ENCODE measurements around the gene NRG2.

DNA sequence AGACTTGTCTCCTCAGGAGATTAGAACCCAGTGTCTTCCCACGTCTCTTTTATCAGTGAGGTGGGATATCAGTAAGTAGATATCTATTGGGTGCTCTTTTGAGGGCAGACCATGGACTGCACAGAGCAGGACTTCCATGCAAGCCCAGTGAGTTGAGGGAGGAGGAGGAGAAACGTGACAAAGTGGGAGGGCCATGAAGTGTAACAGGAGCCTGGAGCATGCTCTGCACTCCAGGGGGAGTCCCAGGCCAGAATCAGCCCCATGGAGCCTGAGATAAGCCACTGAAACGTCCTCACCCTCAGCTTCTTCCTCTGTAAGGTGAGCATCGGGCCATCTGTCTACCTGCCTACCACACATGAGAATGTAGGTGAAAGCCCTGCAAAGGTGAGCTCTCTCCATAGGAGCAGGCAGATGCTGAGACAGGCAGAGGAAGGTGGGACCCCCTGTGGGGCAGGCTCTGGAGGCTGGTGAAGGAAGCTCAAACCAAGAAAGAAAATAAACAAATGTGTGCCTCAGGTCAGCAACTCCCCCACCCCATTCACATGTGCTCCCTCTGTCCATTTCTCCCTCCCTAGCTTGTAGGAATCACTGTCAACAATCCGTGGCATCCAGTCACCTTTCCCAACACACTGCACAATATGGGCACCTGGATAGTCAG is 87.4 kb downstream of the NRG2 start:
- TF ChIP-seq POLR2A (IDR thresholded peaks at IDR 0.05; ENCODE audit: low read depth, low read length) (no peak), RFX5 (IDR thresholded peaks at IDR 0.05; ENCODE audit: low read depth, low read length) (no peak), MAZ (IDR thresholded peaks at IDR 0.05; ENCODE audit: borderline replicate concordance, low read depth, low read length) (no peak), NFE2L2 (IDR thresholded peaks at IDR 0.05; ENCODE audit: low read depth, low read length) (no peak), BHLHE40 (IDR thresholded peaks at IDR 0.05; ENCODE audit: low read depth, low read length) (no peak), FOS (IDR thresholded peaks at IDR 0.05; ENCODE audit: low read depth, low read length) (no peak), MAFK (IDR thresholded peaks at IDR 0.05; ENCODE audit: low read depth, low read length) (no peak), SMC3 (IDR thresholded peaks at IDR 0.05; ENCODE audit: low read depth, low read length) (no peak), MXI1 (IDR thresholded peaks at IDR 0.05; ENCODE audit: borderline replicate concordance, low read depth, low read length) (no peak), CEBPB (IDR thresholded peaks at IDR 0.05; ENCODE audit: low read depth, low read length) (no peak), RAD21 (IDR thresholded peaks at IDR 0.05; ENCODE audit: low read length) (no peak)
- TF ChIP-seq, protein P1, sequence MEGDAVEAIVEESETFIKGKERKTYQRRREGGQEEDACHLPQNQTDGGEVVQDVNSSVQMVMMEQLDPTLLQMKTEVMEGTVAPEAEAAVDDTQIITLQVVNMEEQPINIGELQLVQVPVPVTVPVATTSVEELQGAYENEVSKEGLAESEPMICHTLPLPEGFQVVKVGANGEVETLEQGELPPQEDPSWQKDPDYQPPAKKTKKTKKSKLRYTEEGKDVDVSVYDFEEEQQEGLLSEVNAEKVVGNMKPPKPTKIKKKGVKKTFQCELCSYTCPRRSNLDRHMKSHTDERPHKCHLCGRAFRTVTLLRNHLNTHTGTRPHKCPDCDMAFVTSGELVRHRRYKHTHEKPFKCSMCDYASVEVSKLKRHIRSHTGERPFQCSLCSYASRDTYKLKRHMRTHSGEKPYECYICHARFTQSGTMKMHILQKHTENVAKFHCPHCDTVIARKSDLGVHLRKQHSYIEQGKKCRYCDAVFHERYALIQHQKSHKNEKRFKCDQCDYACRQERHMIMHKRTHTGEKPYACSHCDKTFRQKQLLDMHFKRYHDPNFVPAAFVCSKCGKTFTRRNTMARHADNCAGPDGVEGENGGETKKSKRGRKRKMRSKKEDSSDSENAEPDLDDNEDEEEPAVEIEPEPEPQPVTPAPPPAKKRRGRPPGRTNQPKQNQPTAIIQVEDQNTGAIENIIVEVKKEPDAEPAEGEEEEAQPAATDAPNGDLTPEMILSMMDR (conservative IDR thresholded peaks at IDR 0.05; ENCODE audit: low read depth, low read length), result no peak

Measured in IMR-90 (cell line).